Esophagus squamous epithelium (tissue), 5 donors: ENCODE measurements around the gene ST3GAL4. TPM values are rescaled to one million over a fixed set of nuclear protein-coding genes. Genes with fewer than 3 reads are reported as not detected.

Experiments
- DNase-seq: peaks from one replicate; lab custom pipeline; 2025; lab: John Stamatoyannopoulos, UW
- H3K27ac ChIP-seq, 4 donors: fragments of 200-600 bp; sonication (generic); one replicate each; pipeline ENCODE4 v1.5.1; 2016 to 2019; ENCODE audit warnings: mild to moderate bottlenecking in 1 of 4
- H3K27me3 ChIP-seq, 4 donors: fragments of 200-600 bp; sonication (generic); 1 replicate in 3 of 4; 2 replicates in 1 of 4; pipeline versions ENCODE4 v1.5.1 to v1.6.0; 2017 to 2021; ENCODE audit warnings: antibody characterized with exemption in 1 of 4
- H3K36me3 ChIP-seq, 3 donors: fragments of 200-600 bp; sonication (generic); one replicate each; pipeline ENCODE4 v1.5.1; 2016 to 2019
- H3K4me1 ChIP-seq, 3 donors: fragments of 200-600 bp; sonication (generic); one replicate each; pipeline ENCODE4 v1.5.1; 2017 to 2019
- H3K4me3 ChIP-seq, 4 donors: fragments of 200-600 bp; sonication (generic); 1 replicate in 3 of 4; 2 replicates in 1 of 4; pipeline ENCODE4 v1.5.1; 2016 to 2019; ENCODE audit warnings: mild to moderate bottlenecking in 2 of 4, moderate library complexity in 1 of 4
- H3K9me3 ChIP-seq, 3 donors: fragments of 200-600 bp; sonication (generic); one replicate each; pipeline ENCODE4 v1.5.1; 2016 to 2019
- POLR2A ChIP-seq, 4 donors: fragments of 450-650 bp; IDR thresholded peaks; one replicate each; pipeline ENCODE4 v1.6.1; 2017; ENCODE audit warnings: antibody characterized with exemption in 4 of 4, mild to moderate bottlenecking in 4 of 4, moderate library complexity in 3 of 4
- WGBS, 2 donors: methylation state at CpG; one replicate each; pipeline ENCODE4 v1.1.5; 2018; 5-methylcytosine and 5-hydroxymethylcytosine counted together
- intact Hi-C: fragments of 100-400 bp; cut with DNase I; formaldehyde crosslinking; loops from one replicate; pipeline ENCODE4 v1.15.0; 2022
- total RNA-seq, 4 donors: library from RNA; depleted of rRNA; stranded (reverse); fragments of >200 nt; gene quantifications; one replicate each; pipeline ENCODE4 v1.1.0, GENCODE V29; 2016
- TF ChIP-seq, protein P1 (sequence below), 6 experiments: fragments of 450-650 bp in 4 of 6; fragments of 200-600 bp in 2 of 6; sonication (generic) in 2 of 6; IDR thresholded peaks; one replicate each; pipeline ENCODE4 v1.5.1; 2016 to 2019; ENCODE audit warnings: antibody characterized with exemption in 6 of 6, mild to moderate bottlenecking in 4 of 6, moderate library complexity in 4 of 6
- donor health status: DM: yes; HTN: yes; CAD: no.

ST3GAL4 gene
- total RNA-seq, 4 donors from 2014 or later, result 31.0 to 110 (median 51.2) TPM

DNA sequence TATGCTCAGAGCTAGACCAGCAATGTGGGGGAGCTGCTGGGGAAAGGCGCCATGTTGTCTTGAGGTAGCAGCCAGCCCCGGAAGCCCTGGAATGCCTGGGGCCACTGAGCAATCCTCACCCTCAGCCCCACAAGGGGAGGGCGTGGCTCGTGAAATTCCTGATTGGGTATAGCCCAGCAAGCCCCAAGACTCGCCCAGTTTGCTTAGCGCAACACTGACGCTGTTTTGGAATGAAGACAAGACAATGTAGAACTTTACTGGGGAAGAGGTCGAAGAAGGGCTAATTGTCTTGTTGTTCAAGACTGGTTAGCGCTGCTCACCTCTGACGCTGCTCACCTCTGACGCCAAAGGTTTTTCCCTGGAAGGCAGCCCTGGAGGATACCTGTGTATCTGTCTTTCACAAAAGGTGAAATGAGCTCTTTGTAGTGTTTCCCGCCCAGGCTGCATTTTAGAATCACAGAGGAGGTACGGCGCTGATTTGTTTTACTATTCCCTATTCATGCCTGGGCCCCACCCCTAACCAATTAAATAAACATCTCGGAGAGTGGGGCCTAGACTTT, 47.6 kb downstream of the ST3GAL4 start:
- TF ChIP-seq POLR2A (IDR thresholded peaks at IDR 0.05), result no peak
- TF ChIP-seq, protein P1, sequence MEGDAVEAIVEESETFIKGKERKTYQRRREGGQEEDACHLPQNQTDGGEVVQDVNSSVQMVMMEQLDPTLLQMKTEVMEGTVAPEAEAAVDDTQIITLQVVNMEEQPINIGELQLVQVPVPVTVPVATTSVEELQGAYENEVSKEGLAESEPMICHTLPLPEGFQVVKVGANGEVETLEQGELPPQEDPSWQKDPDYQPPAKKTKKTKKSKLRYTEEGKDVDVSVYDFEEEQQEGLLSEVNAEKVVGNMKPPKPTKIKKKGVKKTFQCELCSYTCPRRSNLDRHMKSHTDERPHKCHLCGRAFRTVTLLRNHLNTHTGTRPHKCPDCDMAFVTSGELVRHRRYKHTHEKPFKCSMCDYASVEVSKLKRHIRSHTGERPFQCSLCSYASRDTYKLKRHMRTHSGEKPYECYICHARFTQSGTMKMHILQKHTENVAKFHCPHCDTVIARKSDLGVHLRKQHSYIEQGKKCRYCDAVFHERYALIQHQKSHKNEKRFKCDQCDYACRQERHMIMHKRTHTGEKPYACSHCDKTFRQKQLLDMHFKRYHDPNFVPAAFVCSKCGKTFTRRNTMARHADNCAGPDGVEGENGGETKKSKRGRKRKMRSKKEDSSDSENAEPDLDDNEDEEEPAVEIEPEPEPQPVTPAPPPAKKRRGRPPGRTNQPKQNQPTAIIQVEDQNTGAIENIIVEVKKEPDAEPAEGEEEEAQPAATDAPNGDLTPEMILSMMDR (IDR thresholded peaks at IDR 0.05), result no peak
- intact Hi-C loops, result no loop called here

DNA sequence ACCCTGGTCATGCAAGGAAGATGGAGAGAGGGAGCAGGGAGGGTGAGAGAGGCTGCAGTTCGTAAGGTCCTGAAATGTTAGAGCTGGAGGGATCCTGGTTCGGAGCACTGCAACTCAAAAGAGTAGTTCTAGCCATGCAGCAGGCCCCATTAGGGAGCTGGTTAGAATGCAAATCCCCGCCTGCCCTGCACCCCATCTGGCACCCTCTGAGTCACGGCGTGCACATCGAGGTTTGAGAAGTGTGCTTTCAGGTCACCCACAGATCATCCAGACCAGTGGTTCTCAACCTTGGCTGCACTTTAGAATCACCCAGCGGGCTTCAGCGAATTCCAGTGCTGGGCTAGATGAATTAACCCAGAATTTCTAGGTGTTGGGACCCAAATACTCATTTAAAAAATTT, 48.2 kb downstream of the ST3GAL4 start:
- intact Hi-C loops, result no loop called here
- DNase-seq, result no peak
- TF ChIP-seq POLR2A (IDR thresholded peaks at IDR 0.05), result no peak
- TF ChIP-seq, protein P1 (IDR thresholded peaks at IDR 0.05), result no peak
- no peaks in the 10 kb centered on the region for H3K27me3 ChIP-seq
- H3K4me3 ChIP-seq, result no peak overlapping the region
- WGBS, 2 donors, result 74 to 75% methylated on average over 7 to 8 of the region's 8 CpGs
- H3K9me3 ChIP-seq, result no peaks in the 10 kb centered on the region
- H3K36me3 ChIP-seq, result peaks cover 0 to 19% (median 0%) of the 10 kb centered on the region in 3 donors
- peak overlapping the region; percentile 42 to 88 (median 75) for H3K27ac ChIP-seq
- H3K4me1 ChIP-seq, result peaks cover 8 to 50% (median 22%) of the 10 kb centered on the region in 3 donors

More for the DNA sequence above, 47.6 kb downstream of the ST3GAL4 start:
- H3K4me3 ChIP-seq, result no peak overlapping the region
- no peaks in the 10 kb centered on the region for H3K27me3 ChIP-seq
- DNase-seq, result no peak
- 46 to 48% methylated on average over 10 of the region's 15 CpGs for WGBS, 2 donors
- H3K9me3 ChIP-seq, result no peaks in the 10 kb centered on the region
- H3K27ac ChIP-seq, result peak overlapping the region; percentile 42 to 88 (median 75)
- H3K4me1 ChIP-seq, result peaks cover 8 to 50% (median 22%) of the 10 kb centered on the region in 3 donors
- H3K36me3 ChIP-seq, result peaks cover 0 to 14% (median 0%) of the 10 kb centered on the region in 3 donors

DNA sequence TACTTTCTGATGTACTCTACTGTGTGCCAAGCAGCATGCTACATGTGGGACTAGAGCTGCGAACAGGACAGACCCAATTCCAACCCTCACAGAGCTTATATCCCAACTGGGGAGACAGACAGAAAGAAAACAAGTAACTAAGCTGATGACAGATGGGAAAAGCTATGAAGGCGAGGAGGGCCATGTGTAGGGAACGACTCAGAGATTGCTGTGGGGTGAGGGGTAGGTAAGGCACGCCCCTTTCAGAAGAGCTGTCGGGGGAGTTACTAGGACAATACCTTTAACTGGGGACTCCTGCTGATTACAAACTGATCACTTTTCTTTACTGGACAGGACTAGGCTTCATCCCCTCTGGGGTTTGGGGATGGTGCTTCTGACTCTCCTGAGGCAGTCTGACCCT, 48.9 kb downstream of the ST3GAL4 start:
- peaks cover 0 to 26% (median 0%) of the 10 kb centered on the region in 3 donors for H3K36me3 ChIP-seq
- no peaks in the 10 kb centered on the region for H3K9me3 ChIP-seq
- WGBS, 2 donors, result 81 to 82% methylated on average over 5 of the region's 5 CpGs
- no peaks in the 10 kb centered on the region for H3K27me3 ChIP-seq
- peak overlapping the region; percentile 42 to 88 (median 75) for H3K27ac ChIP-seq
- H3K4me1 ChIP-seq, result peaks cover 8 to 50% (median 22%) of the 10 kb centered on the region in 3 donors
- intact Hi-C loops, result no loop called here
- DNase-seq, result no peak
- H3K4me3 ChIP-seq, result no peak overlapping the region
- TF ChIP-seq, protein P1 (IDR thresholded peaks at IDR 0.05), result no peak
- TF ChIP-seq POLR2A (IDR thresholded peaks at IDR 0.05), result no peak

DNA sequence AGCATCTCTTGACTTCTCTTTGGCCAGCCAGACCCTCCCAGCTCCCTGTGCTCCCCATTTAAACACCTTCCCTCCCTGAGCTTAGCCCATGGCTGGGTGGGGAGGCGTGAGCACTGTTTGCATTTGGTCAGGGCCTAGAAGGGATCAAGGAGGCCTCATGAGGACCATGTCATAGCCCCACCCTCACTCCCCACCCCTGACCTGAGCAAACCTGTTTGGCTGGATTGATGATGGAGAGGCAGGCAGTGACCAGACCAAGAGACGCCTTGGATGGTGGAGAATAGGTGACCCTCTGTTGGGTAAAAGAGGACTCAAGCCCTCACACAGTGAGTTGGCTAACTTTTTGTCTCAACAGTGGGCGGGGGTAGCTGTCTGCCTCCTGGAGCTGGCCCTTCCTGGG, 49.9 kb downstream of the ST3GAL4 start:
- H3K27me3 ChIP-seq, result no peaks in the 10 kb centered on the region
- peak overlapping the region; percentile 72 to 88 (median 76) for H3K27ac ChIP-seq
- peak overlapping the region in 2 of 4 donors; percentile 25 to 35 for H3K4me3 ChIP-seq
- WGBS, 2 donors, result 86% methylated on average over 1 of the region's 3 CpGs; no CpG with 5 or more reads in 1 of the 2 donors
- no peaks in the 10 kb centered on the region for H3K9me3 ChIP-seq
- peaks cover 0 to 35% (median 0%) of the 10 kb centered on the region in 3 donors for H3K36me3 ChIP-seq
- no peak for DNase-seq
- intact Hi-C loops, result no loop called here
- H3K4me1 ChIP-seq, result peaks cover 8 to 53% (median 22%) of the 10 kb centered on the region in 3 donors
- no peak for TF ChIP-seq POLR2A (IDR thresholded peaks at IDR 0.05)
- TF ChIP-seq, protein P1 (IDR thresholded peaks at IDR 0.05), result no peak

DNA sequence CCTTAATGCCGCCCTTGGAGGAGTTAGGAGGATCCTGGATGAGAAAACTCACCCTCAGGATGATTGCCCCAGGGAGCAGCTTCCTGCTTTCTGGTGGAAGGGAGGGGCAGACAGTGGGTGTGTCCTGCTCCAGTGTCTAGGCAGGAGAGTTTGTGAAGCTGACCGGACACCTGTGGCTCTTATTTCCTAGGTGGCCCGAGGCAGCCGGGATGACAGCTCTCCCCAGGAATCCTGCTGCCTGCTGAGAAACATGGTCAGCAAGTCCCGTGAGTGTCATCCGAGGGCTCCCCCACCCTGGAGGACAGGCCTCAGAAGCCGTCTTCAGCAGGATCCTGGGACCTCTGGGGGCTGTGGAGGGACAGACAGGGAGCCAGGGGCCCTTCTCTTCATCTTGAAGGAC, 50.4 kb downstream of the ST3GAL4 start:
- Histone ChIP-seq H3K27ac (peak overlapping the region; percentile 72 to 88 (median 76)), H3K36me3 (peaks cover 0 to 35% (median 0%) of the 10 kb centered on the region in 3 donors), H3K9me3 (no peaks in the 10 kb centered on the region), H3K27me3 (no peaks in the 10 kb centered on the region), H3K4me3 (peak overlapping the region; percentile 3 to 35 (median 23)), H3K4me1 (peaks cover 8 to 59% (median 22%) of the 10 kb centered on the region in 3 donors)
- TF ChIP-seq POLR2A (IDR thresholded peaks at IDR 0.05), result no peak
- TF ChIP-seq, protein P1 (IDR thresholded peaks at IDR 0.05), result no peak
- DNase-seq, result no peak
- WGBS, 2 donors, result 78% methylated on average over 3 of the region's 7 CpGs; no CpG with 5 or more reads in 1 of the 2 donors
- intact Hi-C loops, result no loop called here
